A673 (cell line): ENCODE measurements around the gene CALR3. TPM values are rescaled to one million over a fixed set of nuclear protein-coding genes. Genes with fewer than 3 reads are reported as not detected.

Experiments used
- BruUV-seq: library from RNA; stranded (reverse); fragments of 400-500 nt; replicated peaks from 2 replicates; lab custom pipeline; 2021; lab: Mats Ljungman, UMichigan
- CTCF ChIA-PET: fragments of 300-600 bp; sonication (Branson Sonifier 250); formaldehyde crosslinking; loops from one replicate; lab custom pipeline; 2022; ENCODE audit warnings: antibody characterized with exemption; lab: Charles Lee
- POLR2A ChIA-PET: fragments of 300-600 bp; sonication (Branson Sonifier 250); formaldehyde crosslinking; loops from one replicate; lab custom pipeline; 2022; ENCODE audit warnings: antibody characterized with exemption; ENCODE audit not compliant: low non-redundant PET; lab: Charles Lee
- DNase-seq: peaks from one replicate; pipeline ENCODE4 v3.0.0-alpha.2; 2015; ENCODE audit warnings: low spot score
- H3K27ac ChIP-seq: fragments of 200-600 bp; sonication (generic); 2 replicates; pipeline ENCODE4 v1.5.1; 2016; ENCODE audit warnings: mixed run types, low read depth, mild to moderate bottlenecking, mixed read lengths, antibody characterized with exemption, low read length; ENCODE audit not compliant: poor library complexity, severe bottlenecking
- H3K27me3 ChIP-seq: fragments of 200-600 bp; sonication (generic); replicated peaks from 2 replicates; pipeline ENCODE4 v1.6.1; 2017; ENCODE audit warnings: mixed run types, low read depth, mild to moderate bottlenecking, mixed read lengths, antibody characterized with exemption, low read length; ENCODE audit not compliant: insufficient read depth, poor library complexity
- H3K36me3 ChIP-seq: fragments of 200-600 bp; sonication (generic); 2 replicates; pipeline ENCODE4 v1.6.1; 2016; ENCODE audit warnings: mixed run types, mild to moderate bottlenecking, mixed read lengths, antibody characterized with exemption, low read length; ENCODE audit not compliant: insufficient read depth, poor library complexity, severe bottlenecking
- H3K4me1 ChIP-seq: fragments of 200-600 bp; sonication (generic); 2 replicates; pipeline ENCODE4 v1.6.1; 2017; ENCODE audit warnings: mixed run types, mild to moderate bottlenecking, mixed read lengths, antibody characterized with exemption, low read length; ENCODE audit not compliant: insufficient read depth, poor library complexity, severe bottlenecking
- H3K4me3 ChIP-seq: fragments of 200-600 bp; sonication (generic); 2 replicates; pipeline ENCODE4 v1.5.1; 2016; ENCODE audit warnings: low read depth, mixed run types, mild to moderate bottlenecking, mixed read lengths, low read length; ENCODE audit not compliant: poor library complexity, severe bottlenecking
- H3K9me3 ChIP-seq: fragments of 200-600 bp; sonication (generic); 2 replicates; pipeline ENCODE4 v1.6.1; 2016; ENCODE audit warnings: mixed run types, low read depth, mild to moderate bottlenecking, mixed read lengths, antibody characterized with exemption, low read length; ENCODE audit not compliant: poor library complexity, severe bottlenecking
- CTCF ChIP-seq: fragments of 300-800, 200-600 bp; sonication (generic); conservative IDR thresholded peaks from 2 replicates; pipeline ENCODE4 v1.5.1; 2017; ENCODE audit warnings: low read depth, mild to moderate bottlenecking, antibody characterized with exemption, low read length, moderate library complexity, mixed read lengths
- EZH2 ChIP-seq: fragments of 200-600 bp; sonication (generic); IDR thresholded peaks from 2 replicates; pipeline ENCODE4 v1.6.1; 2017; ENCODE audit warnings: borderline replicate concordance, low read depth, mild to moderate bottlenecking, mixed read lengths, antibody characterized with exemption, low read length; ENCODE audit not compliant: poor library complexity, severe bottlenecking
- intact Hi-C: fragments of 100-400 bp; cut with micrococcal nuclease; formaldehyde crosslinking; loops from one replicate; pipeline ENCODE4 v1.10.0; 2022; ENCODE audit not compliant: unreplicated experiment
- total RNA-seq: library from RNA; stranded (reverse); gene quantifications from 2 replicates; pipeline ENCODE4 v1.2.3, GENCODE V29; 2021

The CALR3 gene
- total RNA-seq, 1 experiment from 2014 or later = not detected

DNA sequence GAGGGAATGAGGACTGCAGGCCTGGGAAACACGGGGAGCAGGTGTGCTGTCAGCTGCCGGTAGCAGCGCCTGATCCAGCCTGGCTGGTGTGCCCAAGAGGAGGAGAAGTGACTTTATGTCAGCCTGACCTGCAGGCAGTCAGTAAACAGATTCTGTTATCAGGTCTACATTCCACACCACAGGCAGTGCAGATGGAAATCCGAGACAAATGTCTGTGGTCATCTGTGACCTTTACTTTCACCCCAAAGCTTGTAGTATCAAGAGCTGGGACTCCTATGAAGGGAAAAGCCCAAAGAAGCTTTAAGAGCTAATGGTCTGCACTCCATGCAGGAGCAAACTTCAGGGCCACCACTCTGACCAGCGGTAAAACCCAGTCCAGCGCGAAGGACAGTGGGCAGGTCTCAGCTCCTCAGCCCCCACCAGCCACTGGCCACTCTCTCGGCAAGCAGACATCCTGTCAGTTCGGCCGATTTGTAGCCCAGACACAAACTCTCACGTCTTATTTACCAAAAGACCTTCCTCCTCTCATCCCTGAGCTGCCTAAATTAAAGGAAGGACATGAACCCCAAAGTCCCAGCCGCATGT lies 31.9 kb downstream of the CALR3 start:
- ChIA-PET CTCF (no interaction called here), POLR2A (no interaction called here)
- Histone ChIP-seq H3K27me3 (no peaks in the 10 kb centered on the region), H3K4me1 (no peaks in the 10 kb centered on the region), H3K27ac (no peak overlapping the region), H3K9me3 (no peaks in the 10 kb centered on the region), H3K36me3 (peaks cover 4% of the 10 kb centered on the region), H3K4me3 (no peak overlapping the region)
- no TSS peak for BruUV-seq
- no peak for DNase-seq
- intact Hi-C loops = no loop called here
- TF ChIP-seq CTCF (no peak), EZH2 (no peak)

GRCh38 chr19:16463341-16463990 lies 32.5 kb downstream of the CALR3 start:
- H3K27ac ChIP-seq = no peak overlapping the region
- peaks cover 3% of the 10 kb centered on the region for H3K4me1 ChIP-seq
- ChIA-PET CTCF (no interaction called here), POLR2A (no interaction called here)
- peaks cover 4% of the 10 kb centered on the region for H3K36me3 ChIP-seq
- H3K27me3 ChIP-seq = no peaks in the 10 kb centered on the region
- DNase-seq = no peak
- intact Hi-C loops = no loop called here
- BruUV-seq = no TSS peak
- H3K4me3 ChIP-seq = no peak overlapping the region
- TF ChIP-seq EZH2 = no peak
- TF ChIP-seq CTCF = no peak
- no peaks in the 10 kb centered on the region for H3K9me3 ChIP-seq

- H3K9me3 ChIP-seq = no peaks in the 10 kb centered on the region
- H3K4me3 ChIP-seq = no peak overlapping the region
- H3K27ac ChIP-seq = no peak overlapping the region
- DNase-seq = no peak
- BruUV-seq = no TSS peak
- intact Hi-C loops = no loop called here
- ChIA-PET CTCF (no interaction called here), POLR2A (no interaction called here)
- TF ChIP-seq CTCF (no peak), EZH2 (no peak)
- peaks cover 10% of the 10 kb centered on the region for H3K4me1 ChIP-seq
- H3K36me3 ChIP-seq = peaks cover 4% of the 10 kb centered on the region
- H3K27me3 ChIP-seq = no peaks in the 10 kb centered on the region
Observed at GRCh38 chr19:16462757-16463250, 33.2 kb downstream of the CALR3 start.
